NAMALWA (cell line): ENCODE results near the gene DUSP16.
A peak's percentile ranks its signal among the peaks of the same experiment; 100 is the strongest.
"Not testable (repeated sequence)": the region's sequence is repeated elsewhere in the genome, so short reads cannot be mapped to it uniquely, and the experiment has no call there.

Experiments
- DNase-seq: peaks from one replicate; pipeline ENCODE4 v3.0.0-alpha.2; 2015; ENCODE audit warnings: low spot score

DUSP16 gene

DNA sequence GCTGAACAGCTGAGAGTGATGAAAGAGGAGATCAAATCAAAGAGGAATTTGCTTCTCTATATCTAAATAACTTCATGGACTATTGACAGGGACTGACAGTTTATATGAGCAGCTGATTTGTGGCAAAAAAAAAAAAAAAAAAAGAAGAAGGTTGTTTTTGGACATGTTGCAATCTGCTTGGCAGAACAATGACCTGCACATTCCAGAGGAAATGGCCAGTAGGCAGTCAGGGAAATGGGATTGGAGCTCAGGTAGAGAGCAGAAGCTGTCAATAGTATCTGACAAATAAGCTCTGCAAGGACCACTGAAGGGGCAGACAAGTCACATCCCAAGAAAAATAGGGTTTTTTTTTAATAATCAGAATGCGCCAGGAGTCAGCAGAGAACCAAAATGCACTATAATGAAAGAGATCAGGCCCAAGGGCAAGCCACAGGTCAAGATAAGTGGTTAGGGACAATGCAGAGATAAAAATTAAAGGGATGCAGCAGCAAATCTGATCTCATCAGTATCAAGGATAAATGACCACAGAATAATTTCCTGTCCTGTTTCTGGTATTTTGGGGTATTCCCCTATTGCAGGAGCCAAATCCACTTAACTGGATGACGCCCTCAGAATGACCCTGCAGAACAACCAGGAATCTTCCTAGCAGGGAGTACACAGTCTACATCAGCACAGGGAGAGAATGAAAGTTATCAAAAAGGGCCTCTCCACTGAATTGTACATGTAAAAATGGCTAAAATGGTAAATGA, 22.6 kb upstream of the DUSP16 start:
- DNase-seq, result no peak

GRCh38 chr12:12583510-12584178, 21.0 kb upstream of the DUSP16 start:
- DNase-seq, result no peak

- peak; percentile 54 for DNase-seq
Measured at GRCh38 chr12:12582895-12583303, 20.2 kb upstream of the DUSP16 start.

DNA sequence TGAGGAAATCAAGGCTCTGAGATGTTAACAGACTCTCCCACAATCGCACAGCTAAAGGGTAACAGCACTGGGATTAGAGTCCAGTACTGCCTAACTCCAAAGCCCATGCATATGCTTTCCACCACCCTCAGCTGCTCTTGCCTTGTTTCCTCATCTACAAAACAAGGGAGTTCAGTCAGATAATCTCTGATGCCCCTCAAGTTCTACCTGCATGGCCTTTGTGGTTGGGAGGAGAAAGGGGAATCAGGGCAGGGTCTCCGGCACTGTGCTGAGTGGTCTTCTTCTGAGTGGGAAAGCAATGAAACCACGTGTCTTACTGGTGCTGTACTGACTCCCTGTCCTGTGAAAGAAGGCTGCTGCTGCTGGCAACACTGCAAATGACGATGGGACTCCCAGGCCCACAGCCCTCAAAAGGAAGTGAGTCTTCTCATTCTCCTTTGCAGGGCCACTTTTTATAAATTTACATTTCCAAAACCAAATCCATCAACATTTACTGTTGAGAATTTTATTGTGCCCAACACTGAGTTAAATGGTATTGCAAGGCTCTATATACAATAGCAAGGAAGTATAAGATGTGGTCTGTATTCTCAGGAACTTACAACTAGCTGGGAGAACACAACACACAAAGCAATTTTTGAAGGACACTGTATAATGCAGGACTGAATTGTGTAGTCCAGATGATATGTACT, 19.7 kb upstream of the DUSP16 start:
- DNase-seq, result no peak

GRCh38 chr12:12580716-12581115, 18.1 kb upstream of the DUSP16 start:
- not testable (repeated sequence) for DNase-seq

DNA sequence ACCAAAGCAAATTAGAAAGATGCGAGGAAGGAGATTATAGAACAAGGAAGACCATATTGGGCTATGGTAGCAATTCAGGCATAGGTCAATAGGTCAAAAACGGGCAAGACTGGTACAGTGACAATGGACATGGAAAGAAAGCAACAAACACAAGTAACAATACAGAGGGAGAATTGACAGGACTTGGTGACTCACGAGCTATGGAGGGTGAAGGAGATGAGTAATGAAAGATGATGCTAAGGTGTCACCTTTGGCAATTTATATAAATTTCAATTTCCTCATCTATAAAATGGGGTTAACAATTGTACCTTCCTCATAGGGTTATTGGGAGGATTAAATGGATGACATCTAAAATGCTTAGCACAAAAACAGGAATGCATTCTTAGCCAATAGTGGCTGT, 15.1 kb upstream of the DUSP16 start:
- DNase-seq, result no peak

DNA sequence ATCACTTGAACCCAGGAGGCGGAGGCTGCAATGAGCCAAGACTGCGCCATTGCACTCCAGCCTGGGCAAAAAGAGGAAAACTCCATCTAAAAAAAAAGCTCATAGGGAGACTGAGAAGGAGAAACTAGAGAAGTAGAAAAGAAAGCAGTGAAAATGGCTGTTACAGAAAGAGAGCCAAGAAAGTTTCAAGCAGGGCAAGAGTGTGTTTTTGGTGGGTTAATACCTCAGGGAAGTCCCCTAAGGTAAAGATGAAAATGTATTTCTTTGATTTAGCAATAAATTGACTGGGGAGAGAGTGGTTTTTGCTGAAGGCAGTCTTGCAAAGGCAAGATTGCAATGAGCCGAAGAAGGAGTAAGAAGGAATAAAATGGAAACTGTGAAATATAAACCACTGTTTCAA, 10.0 kb upstream of the DUSP16 start:
- DNase-seq, result no peak

DNA sequence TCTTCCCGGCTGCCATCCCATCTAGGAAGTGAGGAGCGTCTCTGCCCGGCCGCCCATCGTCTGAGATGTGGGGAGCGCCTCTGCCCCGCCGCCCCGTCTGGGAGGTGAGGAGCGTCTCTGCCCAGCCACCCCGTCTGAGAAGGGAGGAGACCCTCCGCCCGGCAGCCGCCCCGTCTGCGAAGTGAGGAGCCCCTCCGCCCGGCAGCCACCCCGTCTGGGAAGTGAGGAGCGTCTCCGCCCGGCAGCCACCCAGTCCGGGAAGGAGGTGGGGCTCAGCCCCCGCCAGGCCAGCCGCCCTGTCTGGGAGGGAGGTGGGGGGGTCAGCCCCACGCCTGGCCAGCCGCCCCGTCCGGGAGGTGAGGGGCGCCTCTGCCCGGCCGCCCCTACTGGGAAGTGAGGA, 3.3 kb upstream of the DUSP16 start:
- DNase-seq, result not testable (repeated sequence)

DNA sequence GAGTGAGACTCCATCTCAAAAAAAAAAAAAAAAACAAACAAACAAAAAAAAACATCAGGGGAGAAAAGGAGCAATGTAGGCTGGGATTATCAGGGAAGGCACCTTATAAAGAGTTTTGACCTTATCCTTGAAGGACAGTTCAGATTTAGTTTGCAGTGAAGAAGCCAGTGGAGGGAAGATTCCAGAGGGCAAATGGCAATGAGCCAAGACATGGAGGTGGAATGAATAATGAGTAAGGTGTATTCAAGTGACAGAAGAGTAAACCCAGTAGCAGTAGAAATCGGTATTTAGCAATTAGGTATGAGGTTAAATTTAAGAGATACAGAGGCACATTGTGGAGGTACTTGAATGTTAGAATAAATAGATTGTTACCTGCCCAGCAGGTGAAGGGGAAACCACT, 2.2 kb upstream of the DUSP16 start:
- DNase-seq, result no peak

DNA sequence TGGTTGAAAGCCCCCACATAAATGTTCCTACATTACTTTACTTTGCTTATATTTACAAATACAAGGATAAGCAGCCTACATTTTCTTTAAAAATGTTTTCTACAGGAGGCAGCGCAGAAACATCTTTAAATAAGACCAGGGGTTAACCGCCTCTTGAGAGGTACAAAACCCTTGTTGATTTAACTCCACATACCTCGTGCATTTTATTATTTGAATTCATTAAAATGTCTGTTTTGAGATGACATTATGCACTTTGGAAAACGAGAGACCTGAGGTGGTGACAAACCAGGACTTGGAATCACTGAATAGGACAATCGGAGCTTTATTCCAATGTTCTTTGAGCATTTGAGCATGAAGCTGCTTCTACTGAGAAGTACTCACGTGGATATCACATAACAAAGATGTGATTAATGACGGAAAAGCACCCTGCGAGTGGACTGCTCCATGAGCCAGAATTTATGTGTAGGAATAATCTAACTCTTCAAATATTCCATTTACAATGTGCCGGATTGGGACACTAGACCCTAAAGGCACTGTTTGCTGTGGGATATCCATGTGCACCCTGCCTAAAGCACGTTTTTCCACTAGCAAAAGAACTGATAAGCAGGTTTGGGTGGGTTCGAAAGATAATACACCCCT, 746 bp upstream of the DUSP16 start:
- DNase-seq, result no peak

DNA sequence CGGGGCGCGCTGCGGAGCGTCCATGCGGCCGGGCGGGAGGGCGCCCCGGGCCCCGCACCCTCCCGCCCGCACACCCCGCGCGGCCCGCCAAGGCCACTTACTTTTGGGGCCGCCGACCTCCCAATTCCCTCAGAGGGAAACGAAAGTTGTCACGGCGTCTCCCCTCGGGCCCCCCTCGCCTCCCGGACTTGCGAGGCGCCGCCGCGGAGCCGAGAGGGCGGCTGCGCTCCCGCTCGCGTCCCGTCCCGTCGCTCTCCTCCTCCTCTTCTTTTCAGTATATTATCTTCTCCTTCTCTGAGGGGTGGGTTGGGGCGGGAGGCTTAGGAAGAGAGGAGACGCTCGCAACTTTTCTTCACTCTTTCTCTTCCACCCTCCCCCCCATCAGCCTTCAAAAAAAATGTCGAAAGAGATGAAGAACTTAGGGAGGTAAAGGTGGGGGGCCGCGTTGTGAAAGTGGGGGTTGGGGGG, 613 bp downstream of the DUSP16 start:
- DNase-seq, result peak; percentile 62

- DNase-seq, result peak; percentile 61
Measured at GRCh38 chr12:12561371-12562015, 1.2 kb downstream of the DUSP16 start.

DNA sequence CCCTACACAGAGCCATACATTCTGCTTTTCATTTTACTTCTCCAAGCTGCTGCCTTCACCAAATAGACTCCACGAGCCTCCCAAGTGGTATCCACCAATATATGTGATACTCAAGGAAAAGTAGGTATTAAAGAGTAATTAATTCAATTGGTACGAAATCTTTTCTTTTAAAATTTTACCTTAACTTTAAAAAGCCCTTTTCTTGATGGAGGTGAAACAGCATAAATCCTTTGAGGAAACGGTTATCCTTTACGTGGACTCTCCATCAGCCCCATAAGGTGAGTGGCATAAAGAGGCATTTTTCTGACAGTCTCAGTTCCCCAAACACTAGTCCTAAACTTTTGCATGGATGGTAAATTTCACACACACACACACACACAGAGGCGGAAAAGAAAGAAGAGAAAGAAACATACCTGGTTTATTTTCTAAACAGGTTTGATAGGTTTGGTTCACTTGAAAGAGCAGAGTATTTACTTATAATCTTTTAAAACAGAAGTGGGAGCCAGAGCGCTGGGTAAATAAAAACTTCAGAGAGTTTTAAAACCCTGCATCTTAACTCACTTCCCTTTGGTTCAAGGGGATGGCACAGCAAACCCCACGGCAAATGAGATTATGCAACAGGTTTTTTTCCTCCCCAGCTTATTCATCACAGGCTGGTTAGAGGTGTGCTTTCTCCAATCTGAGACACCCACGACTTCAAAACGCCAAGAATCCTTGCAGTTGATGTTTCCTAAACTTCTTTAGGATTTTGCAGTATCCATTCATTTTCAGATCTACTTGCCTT, 1.9 kb downstream of the DUSP16 start:
- DNase-seq, result peak; percentile 83

DNA sequence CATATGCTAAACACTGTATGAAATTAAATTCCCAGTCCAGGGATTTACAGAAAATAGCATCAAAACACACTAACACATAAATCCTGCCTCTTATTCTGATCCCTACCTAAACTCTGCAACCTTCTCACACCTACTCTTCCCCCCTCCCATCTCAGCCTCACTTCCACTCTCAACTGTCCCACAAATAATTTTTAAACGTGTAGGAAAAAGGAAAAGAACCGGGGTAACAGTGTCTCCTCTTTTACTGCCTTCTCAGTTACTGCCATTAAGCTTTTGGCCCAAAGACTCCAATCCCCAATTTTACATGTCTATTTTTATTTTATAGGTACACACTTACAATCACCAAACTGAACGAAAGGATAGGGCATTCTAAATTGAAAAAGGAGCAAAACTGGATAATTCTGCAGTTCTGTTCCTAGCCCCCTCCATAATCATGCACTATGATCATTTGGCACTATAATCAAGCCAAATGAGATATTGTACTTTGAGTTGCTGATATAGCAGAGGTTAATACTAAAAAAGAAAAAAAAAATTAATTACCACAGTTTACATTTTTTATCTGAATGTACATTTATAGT, 2.9 kb downstream of the DUSP16 start:
- no peak for DNase-seq

- DNase-seq, result no peak
Measured at GRCh38 chr12:12558291-12558690, 4.4 kb downstream of the DUSP16 start.

DNA sequence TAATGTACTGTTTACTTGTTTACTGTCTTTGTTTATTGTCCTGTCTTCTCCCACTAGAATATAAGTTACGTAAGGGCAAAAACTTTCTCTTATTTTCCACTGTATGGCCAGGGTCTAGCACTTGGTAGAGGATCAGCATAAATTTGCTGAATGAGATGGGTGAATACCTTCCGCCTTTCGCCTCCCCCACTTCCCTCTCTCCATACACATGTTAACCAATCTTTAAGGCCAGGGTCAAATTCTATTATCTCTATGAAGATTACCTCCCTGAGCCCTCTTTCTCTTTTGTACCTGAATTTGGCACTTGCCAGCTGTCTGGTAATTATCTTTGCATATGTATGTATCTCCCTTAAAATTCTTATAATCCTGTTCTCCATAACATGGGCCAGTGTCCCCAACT, 4.9 kb downstream of the DUSP16 start:
- DNase-seq, result no peak

DNA sequence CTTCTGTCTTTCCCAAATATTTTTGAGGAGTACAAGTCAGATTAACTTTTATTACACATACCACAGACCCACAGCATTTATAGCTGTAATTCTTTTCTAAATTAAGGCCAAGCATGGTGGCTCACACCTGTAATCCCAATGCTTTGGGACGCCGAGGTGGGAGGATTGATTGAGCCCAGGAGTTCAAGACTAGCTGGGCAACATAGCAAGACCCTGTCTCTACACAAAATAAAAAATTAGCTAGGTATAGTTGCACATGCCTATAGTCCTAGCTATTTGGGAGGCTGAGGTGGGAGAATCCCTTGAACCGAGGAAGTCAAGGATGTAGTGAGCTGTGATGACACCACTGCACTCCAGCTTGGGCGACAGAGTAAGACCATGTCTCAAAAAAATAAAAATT, 7.0 kb downstream of the DUSP16 start:
- no peak for DNase-seq

DNA sequence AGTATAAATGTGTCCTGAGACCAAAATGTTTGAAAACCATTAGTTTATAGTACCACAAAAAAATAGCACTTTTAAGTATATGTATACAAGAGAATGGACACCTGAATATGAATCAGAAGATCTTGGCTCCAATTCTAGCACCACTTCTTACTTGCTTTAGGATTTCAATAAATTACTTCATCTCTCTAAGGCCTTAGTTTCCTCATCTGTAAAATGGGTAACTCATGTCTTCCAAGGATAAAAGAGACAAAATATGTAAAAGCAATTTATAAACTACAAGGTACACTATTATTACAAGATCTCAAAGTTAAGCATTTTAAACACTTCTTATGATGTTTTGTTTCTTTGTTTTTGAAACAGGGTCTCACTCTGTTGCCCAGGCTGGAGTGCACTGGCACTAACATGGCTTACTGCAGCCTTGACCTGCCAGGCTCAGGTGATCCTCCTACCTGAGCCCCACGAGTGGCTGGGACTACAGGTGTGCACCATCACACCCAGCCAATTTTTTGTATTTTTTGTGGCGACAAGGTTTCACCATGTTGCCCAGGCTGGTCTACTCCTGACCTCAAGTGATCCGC, 9.4 kb downstream of the DUSP16 start:
- DNase-seq, result no peak

- peak; percentile 48 for DNase-seq
Measured at GRCh38 chr12:12551115-12551514, 11.5 kb downstream of the DUSP16 start.

DNA sequence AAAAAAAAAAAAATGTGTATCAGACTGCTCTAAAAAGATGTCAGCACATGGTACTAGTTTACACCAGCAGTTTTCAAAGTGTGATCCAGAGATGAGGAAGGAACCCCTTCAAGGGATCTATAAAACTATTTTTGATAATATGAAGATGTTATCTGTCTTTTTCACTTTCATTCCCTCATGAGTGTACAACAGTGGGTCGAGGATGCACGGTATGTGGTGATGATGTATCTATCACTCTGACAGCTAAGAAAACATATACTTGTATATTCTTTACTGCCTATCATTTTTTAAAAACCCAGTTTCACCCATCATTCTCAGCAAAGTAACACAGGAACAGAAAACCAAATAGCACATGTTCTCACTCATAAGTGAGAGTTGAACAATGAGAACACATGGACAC, 12.4 kb downstream of the DUSP16 start:
- no peak for DNase-seq

DNA sequence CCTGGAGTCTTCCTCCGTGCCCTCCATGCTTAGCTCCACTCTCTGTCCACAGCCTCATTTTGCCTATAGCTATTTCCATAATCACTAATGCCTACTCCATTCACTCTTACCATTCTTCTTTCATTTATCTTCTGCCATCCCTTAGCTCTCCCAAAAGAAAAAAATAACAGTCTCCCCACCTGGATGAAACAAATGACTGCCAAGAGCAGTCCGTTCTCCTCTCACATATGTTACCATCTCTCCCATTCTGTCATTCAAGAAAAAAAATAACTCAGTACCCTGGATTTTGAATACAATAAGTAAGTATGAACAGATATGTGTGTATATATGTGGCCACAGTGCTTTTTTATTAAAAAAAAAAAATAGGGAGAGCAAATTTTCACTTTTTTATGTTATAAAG, 13.2 kb downstream of the DUSP16 start:
- DNase-seq, result no peak
